Astrocyte of the spinal cord (primary cell): ENCODE data around the gene RCSD1.

Source experiments
- DNase-seq: peaks from one replicate; pipeline ENCODE4 v3.0.0; 2011; ENCODE audit warnings: low read depth, low spot score
- H3K4me3 ChIP-seq: 2 replicates; pipeline ENCODE4 v1.5.1; 2011; ENCODE audit warnings: low read depth, mild to moderate bottlenecking, low read length, moderate library complexity
- CTCF ChIP-seq: IDR thresholded peaks from 2 replicates; pipeline ENCODE4 v1.5.1; 2012; ENCODE audit warnings: low read depth, mild to moderate bottlenecking, low read length, inconsistent platforms
- in situ Hi-C: cut with HindIII; loops from 2 replicates; pipeline ENCODE4 v1.10.0; 2017; ENCODE audit warnings: low sequenced_read_pairs

Gene RCSD1

DNA sequence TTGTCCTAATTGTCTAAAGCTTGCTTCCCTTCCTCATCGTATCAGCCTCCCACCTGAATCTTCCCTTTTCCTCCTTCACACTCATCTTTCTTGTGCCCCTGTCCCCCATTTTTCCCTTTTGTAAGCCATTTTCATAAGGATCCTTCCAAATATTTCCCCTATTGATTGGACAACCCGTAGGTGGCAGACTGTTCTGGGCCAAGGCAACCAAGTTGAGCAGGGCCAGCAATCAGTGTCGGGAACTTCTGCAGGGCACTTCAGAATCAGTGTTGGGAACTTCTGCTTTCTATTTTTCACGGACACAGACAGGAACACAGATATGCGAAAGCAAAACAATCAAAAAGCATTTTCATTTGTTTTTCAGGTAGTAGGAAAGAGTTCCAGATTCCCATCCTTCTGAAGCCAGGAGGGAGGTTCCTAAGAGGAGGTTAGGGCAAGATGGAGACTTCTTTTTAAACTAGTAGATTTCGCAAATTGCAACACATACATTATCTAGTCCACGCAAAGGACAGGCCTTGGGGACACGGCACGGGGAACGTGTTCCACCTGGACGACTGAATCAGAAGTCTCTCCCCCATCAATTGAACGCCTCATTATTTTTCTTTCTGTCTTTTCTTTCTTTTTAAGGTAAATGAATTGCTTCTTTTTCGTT is 91.1 kb downstream of the RCSD1 start:
- H3K4me3 ChIP-seq = peak overlapping the region; percentile 69
- peak; percentile 73 for DNase-seq
- TF ChIP-seq CTCF = peak; percentile 56
- in situ Hi-C loops = loop anchor here (25.0 kb wide), 1 partner anchor 216 kb away; the partner anchor contains the start of genes DCAF6 and MPC2

- TF ChIP-seq CTCF = no peak
- peak within 1 kb of the TSS; percentile 69 for H3K4me3 ChIP-seq
- in situ Hi-C loops = loop anchor here (25.0 kb wide), 1 partner anchor 216 kb away; the partner anchor contains the start of genes DCAF6 and MPC2
- DNase-seq = peak; percentile 94
Observed at GRCh38 chr1:167721617-167722151, 91.7 kb downstream of the RCSD1 start, which contains the start of gene MPZL1. TSS of gene MPZL1 (plus strand) at chr1:167721982. CDS start at chr1:167722152, 170 bp downstream.

- in situ Hi-C loops = loop anchor here (25.0 kb wide), 1 partner anchor 215 kb away; the partner anchor contains the start of genes DCAF6 and MPC2
- no peak for TF ChIP-seq CTCF
- H3K4me3 ChIP-seq = peak overlapping the region; percentile 69
- DNase-seq = peak; percentile 25
Observed at GRCh38 chr1:167722152-167722869, 92.3 kb downstream of the RCSD1 start.

DNA sequence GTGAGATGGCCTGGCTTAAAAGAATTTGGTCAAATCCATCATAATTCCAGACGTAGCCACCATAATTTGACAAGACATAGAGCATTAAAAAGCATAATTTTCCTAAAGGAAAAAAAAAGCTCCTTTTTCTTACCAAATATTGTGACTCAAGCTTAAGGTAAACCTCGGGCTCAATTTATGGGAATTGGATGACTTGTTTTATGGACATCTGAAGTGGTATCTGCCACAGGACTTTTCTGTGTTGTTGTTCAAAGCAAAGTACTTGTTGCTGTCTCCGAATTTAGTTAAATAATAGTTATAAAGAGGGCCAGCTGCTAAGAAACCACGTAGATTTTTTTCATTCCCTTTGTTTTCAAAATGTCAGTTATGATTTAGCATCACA is 92.8 kb downstream of the RCSD1 start:
- peak overlapping the region; percentile 69 for H3K4me3 ChIP-seq
- no peak for TF ChIP-seq CTCF
- DNase-seq = peak; percentile 23
- in situ Hi-C loops = loop anchor here (25.0 kb wide), 1 partner anchor 214 kb away; the partner anchor contains the start of genes DCAF6 and MPC2

GRCh38 chr1:167723707-167724323 is 93.8 kb downstream of the RCSD1 start:
- no peak for TF ChIP-seq CTCF
- in situ Hi-C loops = loop anchor here (25.0 kb wide), 1 partner anchor 213 kb away; the partner anchor contains the start of genes DCAF6 and MPC2
- peak overlapping the region; percentile 69 for H3K4me3 ChIP-seq
- DNase-seq = no peak

GRCh38 chr1:167726008-167726407 is 96.0 kb downstream of the RCSD1 start:
- in situ Hi-C loops = no loop called here
- TF ChIP-seq CTCF = no peak
- DNase-seq = no peak
- H3K4me3 ChIP-seq = no peak overlapping the region
